HG03196 (cell line): Measurements from ENCODE around the gene HSD11B2.

ENCODE experiments used
- ATAC-seq: cut with Tn5 transposase; IDR thresholded peaks from one replicate; pipeline ENCODE4 v1.9.1; 2021; ENCODE audit not compliant: unreplicated experiment

The HSD11B2 gene

DNA sequence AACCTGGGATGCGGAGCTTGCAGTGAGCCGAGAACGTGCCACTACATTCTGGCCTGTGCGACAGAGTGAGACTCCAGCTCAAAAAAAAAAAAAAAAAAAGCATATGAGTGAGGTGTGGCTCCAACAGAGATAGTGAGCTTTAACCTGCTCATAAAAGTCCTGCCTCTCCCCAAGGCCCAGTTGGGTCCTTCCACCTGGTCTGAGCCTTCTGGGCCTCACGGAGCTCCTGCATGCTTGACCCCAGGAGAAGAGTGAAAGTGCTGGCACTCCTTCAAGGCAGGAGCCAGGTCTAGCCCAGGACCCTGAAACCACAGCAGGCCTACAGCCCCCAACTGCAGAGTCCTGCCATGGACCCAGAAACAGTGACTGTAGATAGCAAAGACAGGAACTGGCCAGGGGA, 17.7 kb downstream of the HSD11B2 start:
- ATAC-seq: no peak

DNA sequence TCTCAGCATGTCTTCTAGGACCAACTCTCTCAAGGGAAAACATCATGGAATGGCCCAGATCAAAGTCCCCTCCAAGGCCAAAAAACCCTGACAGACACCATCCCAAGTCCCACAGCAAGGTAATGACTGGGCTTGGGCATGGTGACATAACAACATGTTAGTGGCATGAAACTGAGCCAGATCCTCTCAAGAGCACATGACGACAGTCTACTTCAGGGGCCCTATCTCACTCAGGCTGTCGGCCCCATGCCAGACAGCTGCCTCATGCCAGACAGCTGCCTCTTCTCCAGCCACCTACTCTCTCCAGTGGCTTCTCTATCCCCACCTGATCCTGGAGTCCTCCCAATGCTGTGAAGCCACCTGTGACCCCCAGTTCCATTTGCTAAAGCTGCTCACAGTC, 18.4 kb downstream of the HSD11B2 start:
- no peak for ATAC-seq

DNA sequence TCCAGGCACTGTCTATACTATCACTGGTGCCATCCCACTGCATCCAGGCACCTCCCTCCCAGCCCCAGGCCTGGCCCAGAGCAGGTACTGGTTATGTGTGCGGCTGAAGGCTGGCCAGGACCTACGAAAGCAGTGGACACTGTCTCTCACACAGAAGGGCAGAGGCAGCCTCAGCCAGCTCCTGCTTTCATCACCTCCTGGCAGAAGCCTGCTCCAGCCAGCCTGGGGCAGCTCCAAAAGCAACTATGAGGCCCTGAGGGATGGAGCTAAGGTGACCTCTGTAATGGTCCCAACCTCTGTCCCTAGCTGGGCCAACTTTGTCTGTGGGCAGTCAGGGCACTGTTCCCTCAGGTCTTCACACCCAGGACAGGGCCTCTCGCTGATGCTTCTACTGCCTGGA, 18.8 kb downstream of the HSD11B2 start:
- no peak for ATAC-seq

DNA sequence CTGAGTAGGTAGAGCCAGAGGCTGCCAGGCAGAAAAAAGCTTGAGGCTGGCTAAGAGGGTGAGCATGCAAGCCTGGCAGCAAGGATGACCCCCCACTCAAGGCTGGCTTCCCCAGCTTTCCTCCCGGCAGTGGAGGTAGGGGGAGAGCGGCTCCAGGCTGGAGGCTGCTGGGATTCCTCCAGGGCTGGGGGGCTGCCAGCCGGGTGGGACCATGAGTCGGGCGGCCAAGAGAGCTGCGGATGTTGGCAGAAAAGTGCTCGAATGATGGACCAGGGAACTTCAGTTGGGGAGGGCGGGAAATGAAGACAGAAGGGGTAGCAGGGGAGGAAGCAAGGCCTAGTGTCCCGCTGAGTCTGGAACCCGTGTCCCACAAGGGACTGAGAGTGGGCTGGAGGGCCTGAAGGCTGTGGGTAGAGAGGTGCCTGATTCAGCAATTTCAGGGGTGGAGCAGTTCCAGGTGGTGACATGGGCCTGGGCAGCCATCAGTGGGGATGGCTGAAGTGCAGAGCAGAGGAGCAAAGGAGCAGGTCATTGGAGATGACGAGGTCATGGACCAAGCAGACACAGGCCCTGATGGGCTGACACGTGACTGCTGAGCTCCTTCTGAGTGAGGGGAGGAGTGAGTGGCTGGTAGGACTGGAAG, 20.3 kb downstream of the HSD11B2 start:
- ATAC-seq: no peak

DNA sequence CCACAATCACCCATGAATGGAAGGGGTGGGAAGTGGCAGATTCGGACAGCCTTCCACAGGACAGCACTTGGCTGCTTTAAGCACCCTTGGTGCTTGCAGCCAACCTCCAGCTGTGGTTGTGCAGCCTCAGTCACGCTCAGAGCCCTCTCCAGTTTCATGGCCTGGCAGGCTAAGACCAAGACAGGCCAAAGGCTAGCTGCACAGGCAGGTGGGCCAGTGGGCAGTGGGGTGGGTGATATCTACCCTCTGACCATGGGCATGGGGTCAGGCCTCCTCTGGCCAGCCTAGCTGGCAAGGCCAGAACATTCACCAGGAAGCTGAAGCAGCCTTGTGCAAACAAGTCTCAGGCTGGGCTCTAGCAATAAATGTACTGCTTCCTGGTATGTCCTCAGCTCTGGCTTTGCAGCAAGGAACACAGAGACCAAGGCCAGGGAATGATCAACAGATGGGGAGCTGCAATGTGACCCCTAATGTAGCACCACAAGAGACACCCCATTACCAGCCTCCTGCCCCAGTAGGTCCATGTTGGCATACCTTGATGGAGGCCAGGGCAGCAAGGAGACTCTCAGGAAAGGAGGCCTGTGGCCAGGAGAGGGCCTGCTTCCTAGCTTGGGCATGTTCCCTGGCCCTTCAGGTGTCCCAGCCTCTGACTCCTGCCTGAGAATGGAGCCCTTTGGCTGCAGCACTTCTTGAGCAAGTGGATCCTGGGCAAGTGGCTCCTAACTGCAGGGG, 20.9 kb downstream of the HSD11B2 start:
- no peak for ATAC-seq

DNA sequence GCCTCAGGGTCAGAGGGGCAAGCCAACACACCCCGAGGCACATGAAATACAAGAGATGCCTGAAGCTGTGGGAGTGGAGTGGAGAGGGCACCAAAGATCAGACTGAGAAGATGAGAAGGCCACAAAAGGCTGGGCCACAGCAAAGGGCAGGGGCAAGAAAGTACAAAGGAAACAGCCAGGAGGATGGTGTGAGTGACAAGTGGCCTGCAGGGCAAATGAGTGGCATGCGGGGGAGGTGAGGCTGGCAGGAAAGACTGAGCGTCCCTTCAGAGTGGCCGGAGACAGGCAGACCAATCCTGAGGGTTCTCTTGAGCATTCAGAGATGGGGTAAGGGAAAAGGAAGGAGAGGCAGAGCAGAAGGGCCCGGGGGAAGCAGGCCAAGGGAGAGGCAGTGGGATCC, 23.2 kb downstream of the HSD11B2 start:
- no peak for ATAC-seq

DNA sequence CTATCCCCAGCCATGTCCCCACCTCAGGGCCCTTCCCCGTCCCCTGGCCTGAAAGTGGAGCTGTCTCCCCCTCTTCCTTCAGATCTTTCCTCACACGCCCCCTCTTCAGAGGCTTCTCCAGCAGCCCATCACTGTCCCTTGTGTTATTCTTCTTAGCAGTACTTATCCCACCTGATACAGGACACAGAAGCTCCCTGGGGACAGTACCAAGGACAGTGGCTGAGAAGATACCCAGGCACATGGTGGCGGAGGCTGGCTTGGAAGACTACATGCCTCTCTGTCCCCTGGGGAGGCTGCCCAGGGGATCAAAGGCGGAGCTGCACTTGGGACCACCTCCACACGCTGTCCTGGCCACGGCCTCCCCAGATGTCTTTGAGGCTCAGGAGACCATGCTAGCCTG, 23.9 kb downstream of the HSD11B2 start:
- no peak for ATAC-seq

DNA sequence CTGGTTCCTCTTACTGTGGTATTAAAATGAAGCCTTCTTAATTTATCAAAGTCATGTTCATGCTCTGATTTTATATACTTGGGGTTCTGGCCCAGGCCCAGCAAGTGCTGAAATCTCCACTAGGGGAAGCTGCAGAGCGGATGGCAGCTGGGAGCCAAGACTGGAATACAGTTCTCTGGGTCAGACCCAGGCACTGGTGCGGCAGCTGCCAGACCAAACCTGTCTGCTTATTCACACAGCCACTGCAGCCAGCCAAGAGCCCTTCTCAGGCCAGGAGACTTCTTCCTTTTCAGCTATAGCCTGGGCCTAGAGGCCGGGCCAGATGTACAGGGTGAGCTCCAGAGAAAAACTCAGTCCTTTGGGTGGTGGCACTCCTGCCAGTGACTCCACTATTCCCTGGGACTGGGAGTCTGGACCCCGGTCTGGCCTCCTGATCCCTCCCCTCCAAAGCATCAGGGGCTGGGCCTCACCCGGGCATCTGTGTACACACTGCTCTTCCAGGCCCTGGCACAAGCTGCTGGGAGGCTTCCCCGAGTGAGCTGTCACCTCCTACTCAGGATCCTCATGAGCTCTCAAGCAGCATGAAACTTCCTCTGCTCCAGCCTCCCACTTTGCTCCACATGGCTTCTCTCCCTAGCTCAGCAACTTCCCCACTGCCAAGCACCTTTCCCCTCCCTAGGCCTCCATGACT, 25.6 kb downstream of the HSD11B2 start:
- ATAC-seq: no peak

DNA sequence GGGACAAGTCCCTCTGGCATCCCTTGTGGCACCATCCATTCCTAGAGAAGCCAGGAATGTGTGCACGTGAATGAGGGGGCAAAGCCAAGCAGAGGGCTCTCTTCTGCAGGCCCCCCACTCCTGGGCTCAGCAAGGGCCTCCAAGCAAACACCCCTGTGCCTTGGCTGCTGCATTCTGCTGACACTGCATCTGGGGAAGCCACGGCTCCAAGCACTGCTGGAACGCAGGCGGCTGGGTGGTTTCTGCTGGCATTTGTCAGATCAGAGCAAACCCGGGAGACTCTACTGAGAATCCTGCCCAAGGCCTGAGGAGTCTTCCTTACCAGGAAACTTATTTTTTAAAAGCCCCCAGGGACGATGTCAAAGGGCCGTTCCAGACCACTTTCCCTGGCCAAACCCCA, 26.7 kb downstream of the HSD11B2 start:
- no peak for ATAC-seq

DNA sequence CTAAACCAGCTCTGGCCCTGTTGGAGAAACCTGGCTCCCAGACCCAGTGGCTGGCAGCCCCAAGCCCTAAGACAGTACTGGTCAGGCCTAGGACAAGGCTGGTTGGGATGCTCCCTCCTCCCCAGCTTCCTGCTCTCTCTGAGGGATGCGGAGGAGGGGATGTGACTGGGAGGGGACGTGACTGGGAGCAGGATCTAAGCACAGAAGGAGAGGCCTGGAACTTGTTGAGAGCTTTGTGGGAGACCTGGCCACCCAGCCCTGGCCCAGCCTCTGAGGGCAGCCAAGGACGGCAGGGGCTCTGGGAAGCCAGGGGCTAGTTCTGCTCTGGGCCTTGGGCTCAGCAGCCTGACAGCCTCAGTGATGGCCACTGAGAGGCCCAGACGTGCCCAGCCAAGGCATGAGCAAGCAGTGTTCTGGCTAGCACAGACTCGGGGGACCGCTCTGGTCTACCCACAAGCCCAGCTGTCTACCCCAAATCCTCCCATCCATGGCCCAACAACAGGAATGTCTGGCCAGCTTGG, 27.3 kb downstream of the HSD11B2 start:
- ATAC-seq: no peak

DNA sequence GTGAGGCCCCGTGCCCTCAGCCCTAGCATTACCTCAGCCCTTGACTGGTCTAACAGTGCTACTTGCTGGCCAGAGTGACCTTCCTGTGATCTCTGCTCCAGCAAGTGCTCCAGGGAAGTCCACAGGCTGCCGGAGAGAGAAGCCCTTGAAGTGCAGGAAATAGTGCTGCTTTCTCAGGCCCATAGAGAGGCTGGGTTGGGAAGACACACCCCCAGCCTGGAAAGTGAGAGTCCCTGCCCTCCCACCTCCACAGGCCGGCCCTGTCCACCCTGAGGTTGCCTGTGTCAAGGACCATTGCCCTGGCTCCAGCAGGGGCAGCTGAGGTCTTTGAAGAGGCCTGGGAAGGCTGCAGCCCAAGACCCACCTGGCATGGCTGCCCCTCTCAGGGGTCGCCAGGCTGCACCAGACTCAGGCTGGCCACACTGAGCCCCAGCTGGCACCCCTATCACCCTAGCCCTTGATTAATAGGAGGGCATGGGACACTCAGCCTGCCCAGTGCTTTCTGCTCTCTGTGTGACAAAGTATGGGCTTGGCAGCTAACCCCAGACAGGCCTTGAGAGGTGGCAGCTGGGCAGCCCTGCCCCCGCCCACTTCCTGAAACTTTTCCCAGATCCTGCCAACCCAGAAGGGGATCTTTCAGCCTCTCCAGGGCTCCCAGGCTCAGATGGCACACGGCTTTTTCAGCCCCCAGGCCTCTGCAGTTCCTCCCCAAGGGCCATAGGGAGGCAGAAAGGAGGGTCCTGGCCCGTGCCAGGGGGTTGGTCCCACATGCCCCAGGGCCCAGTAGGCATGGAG, 28.3 kb downstream of the HSD11B2 start:
- no peak for ATAC-seq

DNA sequence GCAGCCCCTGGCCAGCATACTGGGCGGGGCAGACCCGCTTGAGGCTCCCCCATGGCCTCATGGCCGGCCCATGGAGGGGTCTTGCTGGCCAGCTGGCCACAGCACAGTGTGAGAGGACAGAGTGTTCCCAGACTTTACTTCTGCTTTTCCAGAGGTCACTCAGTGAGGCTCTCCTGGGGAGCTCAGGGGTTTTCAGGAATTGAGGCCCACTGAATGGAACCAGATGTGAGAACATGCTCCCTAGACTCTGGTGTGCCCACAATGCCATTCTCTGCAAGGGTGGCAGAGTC, 28.9 kb downstream of the HSD11B2 start:
- no peak for ATAC-seq

DNA sequence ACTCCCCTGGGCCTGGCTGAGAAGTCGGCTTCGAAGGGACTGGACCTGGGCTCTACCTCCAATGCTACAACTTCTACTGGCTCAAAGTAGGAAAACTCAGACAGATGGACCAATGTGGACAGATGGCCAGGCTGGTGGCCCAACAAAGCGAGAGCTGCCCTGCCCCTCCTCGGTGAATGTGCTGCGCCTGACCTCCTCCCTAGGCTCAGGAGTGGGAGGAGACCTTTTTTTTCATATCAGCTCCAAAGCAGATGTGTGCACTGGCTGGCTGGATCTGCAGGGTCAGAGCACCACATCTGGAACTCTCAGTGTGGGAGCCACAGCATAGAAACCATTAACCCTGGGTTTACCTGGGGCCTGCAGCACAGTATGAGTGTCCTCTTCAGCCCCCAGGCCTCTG, 29.2 kb downstream of the HSD11B2 start:
- ATAC-seq: no peak

DNA sequence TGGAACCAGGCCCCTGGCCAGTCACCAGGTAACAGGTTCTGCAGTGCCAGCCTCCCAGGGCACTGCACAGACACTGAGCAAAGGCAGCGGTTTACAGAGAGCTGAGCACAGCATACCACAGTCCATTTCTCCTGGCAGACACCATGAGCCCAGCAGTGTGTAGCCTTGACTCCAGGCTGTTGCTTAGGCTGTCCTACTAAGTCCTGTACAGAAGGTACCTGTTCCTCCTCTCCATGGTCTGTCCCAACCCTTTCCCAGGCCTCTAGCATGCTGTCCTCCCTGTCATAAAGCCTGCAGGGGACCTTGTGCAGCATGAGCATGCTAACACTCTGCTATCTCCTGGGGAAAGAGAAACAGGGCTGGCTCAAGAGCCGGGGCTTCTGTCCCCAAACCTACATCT, 30.0 kb downstream of the HSD11B2 start:
- ATAC-seq: no peak

DNA sequence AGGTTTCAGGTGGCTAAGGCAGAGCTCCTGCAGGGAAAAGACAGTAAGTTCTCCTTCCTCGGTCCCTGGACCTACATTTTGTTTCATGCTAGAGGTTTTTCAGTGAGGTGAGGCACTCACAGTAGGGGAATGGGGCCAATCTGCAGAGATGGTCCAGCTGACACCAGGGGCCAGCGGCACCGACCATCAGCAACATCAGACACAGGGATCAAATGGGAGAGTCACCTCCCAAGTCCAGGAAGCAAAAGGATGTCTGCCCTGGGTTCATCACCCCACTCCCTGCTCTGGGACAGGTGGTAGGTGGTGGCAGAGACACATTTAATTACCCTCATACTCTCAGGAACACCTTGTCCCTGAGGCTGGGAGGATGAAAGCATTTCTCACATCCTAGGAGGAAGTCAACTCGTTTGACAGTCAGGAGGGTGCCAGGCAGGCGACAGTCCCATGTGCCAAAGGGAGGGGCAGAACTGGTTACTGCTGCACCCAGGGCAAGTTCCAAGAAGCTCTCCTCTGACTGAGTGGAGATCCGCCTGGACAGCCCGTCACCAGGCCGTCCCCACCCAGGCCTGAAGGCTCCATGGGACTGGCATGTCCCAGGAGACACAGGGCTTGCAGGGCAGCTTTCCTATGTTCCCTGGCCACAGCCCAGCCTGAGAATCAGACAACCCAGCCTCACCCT, 30.8 kb downstream of the HSD11B2 start:
- ATAC-seq: no peak

DNA sequence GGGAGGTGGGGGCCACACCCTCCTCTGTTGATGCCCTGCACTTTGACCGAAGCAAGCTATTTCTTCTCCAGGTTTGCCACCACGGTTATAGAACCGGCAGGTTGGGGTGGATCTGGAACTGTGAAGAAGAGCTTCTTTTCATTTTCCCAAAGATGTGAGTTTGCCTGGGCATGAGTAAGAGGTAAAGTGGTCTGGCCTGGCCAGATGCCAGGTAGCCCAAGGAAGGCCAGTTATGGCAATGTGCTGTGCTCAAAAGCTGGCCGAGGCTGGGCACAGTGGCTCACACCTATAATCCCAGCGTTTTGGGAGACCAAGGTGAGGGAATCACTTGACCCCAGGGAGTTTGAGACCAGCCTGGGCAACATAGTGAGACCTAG, 31.3 kb downstream of the HSD11B2 start:
- ATAC-seq: no peak

DNA sequence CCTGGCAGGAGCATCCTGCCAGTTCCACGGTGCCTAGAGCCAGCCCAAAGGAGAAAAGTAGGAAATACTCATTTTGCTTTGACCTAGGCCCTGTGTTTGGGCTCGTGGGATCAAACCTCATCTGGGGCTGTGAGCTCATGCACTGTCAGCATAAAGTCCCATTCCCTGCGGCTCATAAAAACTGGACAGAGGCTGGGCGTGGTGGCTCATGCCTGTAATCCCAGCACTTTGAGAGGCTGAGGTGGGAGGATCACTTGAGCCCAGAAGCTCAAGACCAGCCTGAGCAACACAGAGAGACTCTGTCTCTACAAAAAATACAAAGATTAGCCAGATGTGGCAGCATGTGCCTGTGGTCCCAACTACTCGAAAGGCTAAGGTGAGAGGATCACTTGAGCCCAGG, 32.1 kb downstream of the HSD11B2 start:
- no peak for ATAC-seq

DNA sequence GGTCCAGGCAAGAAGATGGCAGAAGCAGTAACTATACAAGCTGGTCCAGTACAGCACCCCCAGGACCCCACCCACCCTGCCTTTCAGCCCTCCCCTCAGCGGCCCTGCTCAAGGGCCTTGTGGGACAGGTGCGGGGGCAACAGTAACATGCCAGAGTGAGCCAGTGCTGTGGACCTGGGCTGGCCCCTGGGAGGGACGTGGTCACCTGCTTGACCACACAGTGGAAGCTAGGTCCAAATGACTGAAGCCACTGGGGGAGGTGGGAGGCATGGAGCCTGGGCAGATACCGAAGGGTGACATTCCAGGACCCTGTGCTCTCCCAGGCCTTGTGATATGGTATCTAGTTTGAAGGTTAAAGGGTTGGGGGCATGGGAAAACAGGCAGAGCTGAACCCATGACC, 32.8 kb downstream of the HSD11B2 start:
- ATAC-seq: no peak

DNA sequence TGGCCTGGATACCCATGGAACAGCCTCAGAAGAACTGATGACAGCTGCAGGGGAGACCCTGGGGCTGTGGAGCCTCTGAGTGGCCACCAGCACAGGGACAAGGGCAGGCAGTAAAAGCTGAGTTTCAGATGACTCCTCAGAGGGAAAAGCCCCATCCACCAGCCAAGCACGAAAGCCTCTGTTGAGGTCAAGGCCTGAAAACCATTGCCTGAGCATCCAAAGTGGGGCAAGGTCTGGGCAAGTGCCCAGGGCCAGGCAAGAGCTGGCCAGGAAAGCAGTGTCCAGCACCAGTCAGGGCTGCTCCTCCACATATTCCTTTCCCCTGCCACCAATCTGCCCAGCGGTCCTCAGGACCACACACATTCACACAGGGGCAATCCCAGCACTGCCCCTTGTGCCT, 33.6 kb downstream of the HSD11B2 start:
- no peak for ATAC-seq

DNA sequence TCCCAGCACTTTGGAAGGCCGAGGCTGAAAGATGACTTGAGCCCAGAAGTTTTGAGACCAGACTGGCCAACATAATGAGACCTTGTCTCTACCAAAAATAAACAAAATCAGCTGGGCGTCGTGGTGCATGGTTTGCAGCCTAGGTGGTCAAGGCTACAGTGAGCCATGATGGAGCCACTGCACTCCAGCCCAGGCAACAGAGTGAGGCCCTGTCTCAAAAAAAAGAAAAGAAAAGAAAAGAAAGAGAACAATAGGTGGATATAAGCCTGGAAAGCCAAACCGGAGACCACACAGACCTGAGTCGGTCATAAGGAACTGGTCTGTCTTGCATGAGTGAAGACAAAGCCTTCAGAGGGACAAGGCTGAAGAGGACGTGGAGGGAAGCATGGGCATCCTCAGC, 35.7 kb downstream of the HSD11B2 start:
- ATAC-seq: no peak

DNA sequence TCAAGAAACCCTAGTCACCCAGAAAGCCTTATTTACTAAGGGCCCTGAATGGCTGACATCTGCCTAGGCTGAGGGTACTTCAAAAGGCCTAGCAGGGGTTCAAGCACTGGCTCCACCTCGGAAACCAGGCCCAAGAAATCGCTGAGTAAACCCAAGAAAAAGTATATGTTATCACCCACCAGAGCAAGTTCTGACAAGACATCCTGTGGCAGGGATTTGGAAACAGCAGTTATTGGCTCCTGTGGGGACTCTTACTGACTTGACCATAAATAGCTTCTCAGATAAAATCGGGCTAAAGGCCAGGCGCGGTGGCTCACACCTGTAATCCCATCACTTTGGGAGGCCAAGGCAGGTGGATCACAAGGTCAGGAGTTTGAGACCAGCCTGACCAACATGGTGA, 37.8 kb downstream of the HSD11B2 start:
- no peak for ATAC-seq
